Keratinocyte (primary cell): ENCODE measurements around the gene C16orf92. TPM values are rescaled to one million over a fixed set of nuclear protein-coding genes. Genes with fewer than 3 reads are reported as not detected.

Experiments
- DNase-seq: peaks from one replicate; pipeline ENCODE4 v3.0.0-alpha.2; 2011; ENCODE audit warnings: low read depth, missing footprints, low spot score
- FAIRE-seq: peaks from 2 replicates; lab custom pipeline; 2011; peaks lifted over from hg19 to GRCh38; lab: Jason Lieb, UNC
- H2AFZ ChIP-seq: 2 replicates; pipeline ENCODE4 v1.6.0; 2012; ENCODE audit warnings: low read length, control low read depth, inconsistent platforms; ENCODE audit not compliant: control insufficient read depth
- H3K27ac ChIP-seq: 2 replicates; pipeline ENCODE4 v1.5.1; 2011; ENCODE audit warnings: low read length; ENCODE audit not compliant: control insufficient read depth, insufficient read depth
- H3K27me3 ChIP-seq: 3 replicates; pipeline ENCODE4 v1.6.0; 2011; ENCODE audit warnings: low read length; ENCODE audit not compliant: control insufficient read depth, insufficient read depth; ENCODE audit errors: extremely low read depth
- H3K36me3 ChIP-seq, 2 experiments: 2 replicates in 1 of 2; 3 replicates in 1 of 2; pipeline ENCODE4 v1.5.1; 2011; ENCODE audit warnings: low read length in 2 of 2, mild to moderate bottlenecking in 1 of 2; ENCODE audit not compliant: control insufficient read depth in 2 of 2, insufficient read depth in 2 of 2; ENCODE audit errors: extremely low read depth in 1 of 2
- H3K4me1 ChIP-seq: 3 replicates; pipeline ENCODE4 v1.5.1; 2011; ENCODE audit warnings: low read length; ENCODE audit not compliant: control insufficient read depth, insufficient read depth; ENCODE audit errors: extremely low read depth
- H3K4me2 ChIP-seq: 3 replicates; pipeline ENCODE4 v1.6.0; 2011; ENCODE audit warnings: low read depth, low read length; ENCODE audit not compliant: control insufficient read depth, insufficient read depth; ENCODE audit errors: extremely low read depth
- H3K4me3 ChIP-seq, 3 experiments: fragments of 200-600 bp in 1 of 3; sonication (generic) in 1 of 3; 2 replicates in 2 of 3; 3 replicates in 1 of 3; pipeline ENCODE4 v1.5.1; 2011 to 2016; ENCODE audit warnings: low read length in 3 of 3, mild to moderate bottlenecking in 3 of 3, control low read depth in 2 of 3, inconsistent platforms in 1 of 3, low read depth in 1 of 3, mixed read lengths in 1 of 3, mixed run types in 1 of 3, moderate library complexity in 1 of 3; ENCODE audit not compliant: control insufficient read depth in 2 of 3, insufficient read depth in 2 of 3; ENCODE audit errors: extremely low read depth in 1 of 3
- H3K79me2 ChIP-seq: 2 replicates; pipeline ENCODE4 v1.6.0; 2012; ENCODE audit warnings: low read length; ENCODE audit not compliant: control insufficient read depth, insufficient read depth
- H3K9ac ChIP-seq: 3 replicates; pipeline ENCODE4 v1.6.0; 2011; ENCODE audit warnings: low read length; ENCODE audit not compliant: control insufficient read depth, insufficient read depth; ENCODE audit errors: extremely low read depth
- H3K9me1 ChIP-seq: 3 replicates; pipeline ENCODE4 v1.6.0; 2011; ENCODE audit warnings: low read length; ENCODE audit not compliant: control insufficient read depth, insufficient read depth; ENCODE audit errors: extremely low read depth
- H3K9me3 ChIP-seq: 2 replicates; pipeline ENCODE4 v1.5.1; 2012; ENCODE audit warnings: low read depth, low read length; ENCODE audit not compliant: control insufficient read depth
- H4K20me1 ChIP-seq: 3 replicates; pipeline ENCODE4 v1.6.0; 2011; ENCODE audit warnings: low read length; ENCODE audit not compliant: control insufficient read depth, insufficient read depth; ENCODE audit errors: extremely low read depth
- EZH2 ChIP-seq: IDR thresholded peaks from one replicate; pipeline ENCODE4 v1.6.1; 2012; ENCODE audit warnings: inconsistent platforms, mild to moderate bottlenecking, low read length, moderate library complexity
- dilution Hi-C: fragments of 300-500 bp; cut with MboI; formaldehyde crosslinking; loops from one replicate; pipeline ENCODE4 v1.7.0; 2020; ENCODE audit warnings: low sequenced_read_pairs; ENCODE audit not compliant: extremely low pct_ligation_motif_present
- polyA plus RNA-seq, 5 experiments: library from polyadenylated mRNA; depleted of rRNA in 3 of 5; stranded (reverse) in 3 of 5; stranded (forward) in 1 of 5; unstranded in 1 of 5; fragments of >200 nt; gene quantifications; 1 replicate in 1 of 5; 2 replicates in 3 of 5; 3 replicates in 1 of 5; pipeline versions ENCODE4 v1.2.1 to v1.2.3, GENCODE V29; 2011 to 2012; ENCODE audit warnings: missing spikeins in 2 of 5, low read depth in 1 of 5, low replicate concordance in 1 of 5
- TF ChIP-seq, protein P1 (sequence below), 3 experiments: IDR thresholded peaks in 1 of 3; conservative IDR thresholded peaks in 1 of 3; optimal IDR thresholded peaks in 1 of 3; 2 replicates in 2 of 3; 3 replicates in 1 of 3; pipeline versions ENCODE3 to v1.5.1; 2011; ENCODE audit warnings: low read length in 3 of 3, mild to moderate bottlenecking in 3 of 3, moderate library complexity in 2 of 3, control low read depth in 1 of 3, inconsistent platforms in 1 of 3; ENCODE audit not compliant: insufficient read depth in 2 of 3; ENCODE audit errors: extremely low read depth in 1 of 3

Gene C16orf92
- polyA plus RNA-seq, 1 donor (not counting 4 experiments of a cell fraction or from before 2014, with no cell fraction given): not detected

DNA sequence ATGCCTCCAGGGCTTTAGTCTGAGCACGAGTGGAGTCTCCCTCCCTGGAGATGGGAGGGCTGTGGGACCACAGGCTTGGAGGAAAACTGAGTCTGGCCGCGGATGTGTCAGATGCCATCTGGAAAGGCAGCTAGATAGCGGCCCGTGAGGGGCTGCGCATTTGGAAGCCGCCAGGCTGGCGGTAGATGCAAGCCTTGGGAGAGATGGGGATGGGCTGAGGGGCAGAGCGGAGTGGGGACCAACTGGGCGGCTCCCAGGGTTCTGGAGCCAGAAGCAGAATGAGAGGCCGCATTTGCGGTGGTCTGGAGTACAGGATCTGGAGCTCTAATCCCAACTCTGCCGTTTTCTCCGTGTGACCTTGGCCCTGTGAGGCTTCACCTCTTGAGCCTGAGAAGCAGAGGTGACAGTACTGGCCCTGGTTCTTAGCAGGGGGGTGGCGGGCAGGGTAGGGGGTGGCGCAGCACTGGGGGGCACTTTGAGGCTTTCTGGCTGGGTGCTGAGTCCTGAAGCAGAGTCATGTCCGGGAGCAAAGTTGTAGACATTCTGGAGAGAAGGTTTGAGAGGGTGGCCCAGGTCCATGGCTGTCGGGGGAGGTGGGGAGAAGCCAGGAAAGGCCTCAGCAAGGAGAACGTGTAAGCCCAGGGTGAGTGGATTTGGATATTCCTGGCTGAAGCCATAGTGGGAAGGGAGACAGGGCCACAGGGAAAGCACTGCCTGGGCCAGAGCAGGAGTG is 20.2 kb upstream of the C16orf92 start:
- Histone ChIP-seq H3K36me3 (peaks cover 19 to 27% of the 10 kb centered on the region in 2 experiments), H3K4me3 (no peak overlapping the region), H2AFZ (no peak overlapping the region), H3K79me2 (no peaks in the 10 kb centered on the region), H3K27me3 (no peaks in the 10 kb centered on the region), H3K9ac (no peak overlapping the region), H3K9me1 (no peaks in the 10 kb centered on the region), H3K4me1 (no peaks in the 10 kb centered on the region), H3K4me2 (no peak overlapping the region), H4K20me1 (no peaks in the 10 kb centered on the region), H3K9me3 (no peaks in the 10 kb centered on the region), H3K27ac (no peak overlapping the region)
- dilution Hi-C loops: no loop called here
- FAIRE-seq: no peak
- TF ChIP-seq, protein P1, sequence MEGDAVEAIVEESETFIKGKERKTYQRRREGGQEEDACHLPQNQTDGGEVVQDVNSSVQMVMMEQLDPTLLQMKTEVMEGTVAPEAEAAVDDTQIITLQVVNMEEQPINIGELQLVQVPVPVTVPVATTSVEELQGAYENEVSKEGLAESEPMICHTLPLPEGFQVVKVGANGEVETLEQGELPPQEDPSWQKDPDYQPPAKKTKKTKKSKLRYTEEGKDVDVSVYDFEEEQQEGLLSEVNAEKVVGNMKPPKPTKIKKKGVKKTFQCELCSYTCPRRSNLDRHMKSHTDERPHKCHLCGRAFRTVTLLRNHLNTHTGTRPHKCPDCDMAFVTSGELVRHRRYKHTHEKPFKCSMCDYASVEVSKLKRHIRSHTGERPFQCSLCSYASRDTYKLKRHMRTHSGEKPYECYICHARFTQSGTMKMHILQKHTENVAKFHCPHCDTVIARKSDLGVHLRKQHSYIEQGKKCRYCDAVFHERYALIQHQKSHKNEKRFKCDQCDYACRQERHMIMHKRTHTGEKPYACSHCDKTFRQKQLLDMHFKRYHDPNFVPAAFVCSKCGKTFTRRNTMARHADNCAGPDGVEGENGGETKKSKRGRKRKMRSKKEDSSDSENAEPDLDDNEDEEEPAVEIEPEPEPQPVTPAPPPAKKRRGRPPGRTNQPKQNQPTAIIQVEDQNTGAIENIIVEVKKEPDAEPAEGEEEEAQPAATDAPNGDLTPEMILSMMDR (optimal IDR thresholded peaks at IDR 0.05 in 1 of 3, IDR thresholded peaks at IDR 0.05 in 1 of 3, conservative IDR thresholded peaks at IDR 0.05 in 1 of 3; ENCODE audit: extremely low read depth in 1 of 3, insufficient read depth in 2 of 3, low read length in 3 of 3): no peak
- TF ChIP-seq EZH2: no peak
- no peak for DNase-seq

DNA sequence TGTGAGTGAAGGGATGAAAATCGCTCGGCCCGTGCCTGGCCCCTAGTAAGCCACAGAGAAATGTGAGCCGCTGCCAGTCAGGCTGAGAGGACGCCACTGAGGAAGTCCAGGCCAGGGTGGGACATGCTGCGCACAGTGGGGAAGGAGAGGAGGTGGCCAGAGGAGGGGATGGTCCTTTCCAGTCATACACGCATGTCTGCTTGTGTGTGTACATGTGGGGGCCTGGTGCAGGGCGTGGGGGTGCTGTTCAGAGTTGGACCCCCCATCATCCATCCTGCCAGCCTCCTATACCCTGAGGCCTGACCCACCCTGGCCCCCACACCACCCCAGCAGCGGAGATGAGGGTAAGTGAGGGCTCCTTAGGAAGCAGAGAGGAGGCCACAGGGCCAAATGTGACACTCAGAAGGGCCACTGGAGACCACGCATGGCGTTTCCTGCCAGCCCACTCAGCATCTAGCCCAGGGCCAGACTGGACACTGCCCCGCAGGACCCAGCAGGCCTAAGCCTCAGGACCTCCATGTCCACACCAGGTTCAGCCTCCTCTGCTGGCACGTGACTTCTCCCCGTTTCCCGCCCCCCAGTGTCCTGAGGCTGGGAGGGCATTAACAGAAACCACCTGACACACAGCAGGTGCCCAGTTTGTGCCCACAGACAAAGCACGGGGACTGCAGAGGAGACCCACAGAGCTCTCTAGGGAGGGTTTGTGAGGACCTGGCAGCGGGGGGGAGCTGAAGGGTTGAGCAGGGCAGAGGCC is 19.2 kb upstream of the C16orf92 start:
- H4K20me1 ChIP-seq: no peaks in the 10 kb centered on the region
- H3K4me3 ChIP-seq: no peak overlapping the region
- H3K27me3 ChIP-seq: no peaks in the 10 kb centered on the region
- no peak overlapping the region for H2AFZ ChIP-seq
- H3K4me2 ChIP-seq: no peak overlapping the region
- DNase-seq: no peak
- dilution Hi-C loops: no loop called here
- TF ChIP-seq, protein P1 (optimal IDR thresholded peaks at IDR 0.05 in 1 of 3, IDR thresholded peaks at IDR 0.05 in 1 of 3, conservative IDR thresholded peaks at IDR 0.05 in 1 of 3; ENCODE audit: extremely low read depth in 1 of 3, insufficient read depth in 2 of 3, low read length in 3 of 3): no peak
- TF ChIP-seq EZH2: no peak
- no peak for FAIRE-seq
- H3K36me3 ChIP-seq: peaks cover 19 to 23% of the 10 kb centered on the region in 2 experiments
- no peaks in the 10 kb centered on the region for H3K9me1 ChIP-seq
- no peak overlapping the region for H3K27ac ChIP-seq
- H3K9ac ChIP-seq: no peak overlapping the region
- H3K4me1 ChIP-seq: no peaks in the 10 kb centered on the region
- H3K9me3 ChIP-seq: no peaks in the 10 kb centered on the region
- no peaks in the 10 kb centered on the region for H3K79me2 ChIP-seq
